Measurements from ENCODE around the gene ACD.

DNA sequence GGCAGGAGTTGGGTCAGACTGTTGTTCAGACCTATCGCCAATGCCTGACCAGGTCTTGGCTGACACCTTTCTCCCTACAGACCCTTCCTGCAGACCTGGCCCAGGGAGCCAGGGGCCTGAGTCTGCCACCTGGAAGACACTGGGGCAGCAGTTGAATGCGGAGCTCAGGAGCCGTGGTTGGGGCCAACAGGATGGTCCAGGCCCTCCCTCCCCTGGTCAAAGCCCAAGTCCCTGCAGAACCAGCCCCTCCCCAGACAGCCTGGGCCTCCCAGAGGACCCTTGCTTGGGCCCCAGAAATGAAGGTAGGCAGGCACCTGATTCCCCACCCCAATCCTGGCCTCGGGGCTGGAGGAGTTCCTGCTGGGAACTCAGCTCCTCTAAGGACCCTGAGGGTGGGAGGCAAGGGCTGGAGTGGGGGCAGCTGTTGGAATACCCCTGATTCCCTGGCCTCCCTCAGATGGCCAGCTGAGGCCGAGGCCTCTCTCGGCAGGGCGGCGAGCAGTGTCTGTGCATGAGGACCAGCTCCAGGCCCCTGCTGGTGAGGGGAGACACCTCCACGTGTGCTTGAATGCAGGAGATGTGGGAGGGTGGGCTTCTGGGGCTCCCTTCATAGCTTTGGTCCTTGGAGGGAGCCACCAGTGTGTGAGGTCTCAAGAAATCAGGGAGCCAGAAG lies 3.6 kb downstream of the ACD start:
- TF ChIP-seq ZC3H10 (CRISPR knock-in tag; IDR thresholded peaks at IDR 0.05) (no peak), CSRNP3 (CRISPR knock-in tag; IDR thresholded peaks at IDR 0.05) (no peak), ZNF70 (CRISPR knock-in tag; IDR thresholded peaks at IDR 0.05) (no peak), CSDC2 (CRISPR knock-in tag; IDR thresholded peaks at IDR 0.05) (no peak), ZFP30 (CRISPR knock-in tag; IDR thresholded peaks at IDR 0.05) (no peak), ESRRG (CRISPR knock-in tag; IDR thresholded peaks at IDR 0.05) (no peak)
- TF ChIP-seq, protein P1, sequence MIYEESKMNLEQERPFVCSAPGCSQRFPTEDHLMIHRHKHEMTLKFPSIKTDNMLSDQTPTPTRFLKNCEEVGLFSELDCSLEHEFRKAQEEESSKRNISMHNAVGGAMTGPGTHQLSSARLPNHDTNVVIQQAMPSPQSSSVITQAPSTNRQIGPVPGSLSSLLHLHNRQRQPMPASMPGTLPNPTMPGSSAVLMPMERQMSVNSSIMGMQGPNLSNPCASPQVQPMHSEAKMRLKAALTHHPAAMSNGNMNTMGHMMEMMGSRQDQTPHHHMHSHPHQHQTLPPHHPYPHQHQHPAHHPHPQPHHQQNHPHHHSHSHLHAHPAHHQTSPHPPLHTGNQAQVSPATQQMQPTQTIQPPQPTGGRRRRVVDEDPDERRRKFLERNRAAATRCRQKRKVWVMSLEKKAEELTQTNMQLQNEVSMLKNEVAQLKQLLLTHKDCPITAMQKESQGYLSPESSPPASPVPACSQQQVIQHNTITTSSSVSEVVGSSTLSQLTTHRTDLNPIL (CRISPR knock-in tag; IDR thresholded peaks at IDR 0.05; ENCODE audit: low read depth): no peak
- TF ChIP-seq, protein P2, sequence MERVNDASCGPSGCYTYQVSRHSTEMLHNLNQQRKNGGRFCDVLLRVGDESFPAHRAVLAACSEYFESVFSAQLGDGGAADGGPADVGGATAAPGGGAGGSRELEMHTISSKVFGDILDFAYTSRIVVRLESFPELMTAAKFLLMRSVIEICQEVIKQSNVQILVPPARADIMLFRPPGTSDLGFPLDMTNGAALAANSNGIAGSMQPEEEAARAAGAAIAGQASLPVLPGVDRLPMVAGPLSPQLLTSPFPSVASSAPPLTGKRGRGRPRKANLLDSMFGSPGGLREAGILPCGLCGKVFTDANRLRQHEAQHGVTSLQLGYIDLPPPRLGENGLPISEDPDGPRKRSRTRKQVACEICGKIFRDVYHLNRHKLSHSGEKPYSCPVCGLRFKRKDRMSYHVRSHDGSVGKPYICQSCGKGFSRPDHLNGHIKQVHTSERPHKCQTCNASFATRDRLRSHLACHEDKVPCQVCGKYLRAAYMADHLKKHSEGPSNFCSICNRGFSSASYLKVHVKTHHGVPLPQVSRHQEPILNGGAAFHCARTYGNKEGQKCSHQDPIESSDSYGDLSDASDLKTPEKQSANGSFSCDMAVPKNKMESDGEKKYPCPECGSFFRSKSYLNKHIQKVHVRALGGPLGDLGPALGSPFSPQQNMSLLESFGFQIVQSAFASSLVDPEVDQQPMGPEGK (CRISPR knock-in tag; IDR thresholded peaks at IDR 0.05; ENCODE audit: borderline replicate concordance): no peak
